IPS DF 4.7 (cell line): Measurements from ENCODE around the gene FOXP2.

Experiments
- DNase-seq: peaks from one replicate; pipeline ENCODE4 v3.0.0-alpha.2; 2013; ENCODE audit warnings: low spot score; ENCODE audit errors: extremely low read depth

FOXP2 gene

DNA sequence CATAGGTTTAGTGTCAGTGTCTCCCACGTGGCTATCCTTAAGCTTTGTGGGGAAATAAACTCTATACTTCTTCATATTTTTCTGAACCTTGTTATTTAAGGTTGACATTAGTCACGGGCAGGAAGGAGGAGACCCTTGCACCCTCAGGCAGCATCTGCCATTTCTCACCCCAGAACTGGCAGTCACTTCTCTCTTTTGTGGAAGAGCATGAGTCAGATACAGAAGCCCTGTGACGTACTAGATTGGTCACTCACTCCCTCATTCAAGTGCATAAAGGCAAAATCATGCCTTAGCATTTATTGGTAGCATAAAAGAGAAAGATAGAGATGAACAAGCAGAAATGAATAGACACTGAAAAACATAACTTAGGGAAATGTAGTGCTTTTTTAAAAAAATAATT lies 301.3 kb downstream of the FOXP2 start:
- no peak for DNase-seq

DNA sequence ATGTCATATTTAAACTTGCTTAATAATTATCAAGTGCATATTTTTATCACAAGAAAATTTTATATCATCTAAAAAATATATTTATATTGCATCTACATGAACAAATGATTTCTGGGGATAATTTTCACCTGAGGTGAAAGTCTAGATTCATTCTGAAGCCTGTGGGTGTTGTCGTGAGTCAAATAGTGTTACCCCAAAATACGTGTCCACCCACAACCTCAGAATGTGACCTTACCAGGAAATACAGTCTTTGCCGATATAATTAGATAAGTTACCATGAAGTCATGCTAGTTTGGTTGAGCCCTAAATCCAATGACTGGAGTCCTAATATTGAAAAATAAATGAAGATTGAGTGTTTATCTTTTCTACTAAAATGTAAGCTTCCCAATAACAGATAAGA lies 304.2 kb downstream of the FOXP2 start:
- DNase-seq, result no peak

DNA sequence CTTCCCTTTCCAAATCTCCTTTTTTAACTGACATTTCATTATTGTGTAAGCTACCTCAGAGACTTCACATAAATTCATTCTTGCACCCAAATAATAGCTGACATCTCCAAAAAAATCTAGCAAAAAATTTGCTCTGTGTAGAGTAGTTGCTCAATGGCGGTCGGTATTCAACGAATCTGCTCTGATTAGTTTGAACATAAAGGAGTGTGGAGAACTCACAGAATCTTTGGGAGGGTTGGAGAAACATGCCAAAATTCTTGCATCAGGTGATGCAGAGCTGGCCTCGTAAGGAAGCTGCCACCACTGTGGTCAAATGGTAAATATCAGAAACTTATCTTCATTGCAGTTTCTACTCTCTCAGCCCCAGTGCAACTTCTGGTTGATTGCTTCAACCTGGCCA lies 306.1 kb downstream of the FOXP2 start:
- no peak for DNase-seq

DNA sequence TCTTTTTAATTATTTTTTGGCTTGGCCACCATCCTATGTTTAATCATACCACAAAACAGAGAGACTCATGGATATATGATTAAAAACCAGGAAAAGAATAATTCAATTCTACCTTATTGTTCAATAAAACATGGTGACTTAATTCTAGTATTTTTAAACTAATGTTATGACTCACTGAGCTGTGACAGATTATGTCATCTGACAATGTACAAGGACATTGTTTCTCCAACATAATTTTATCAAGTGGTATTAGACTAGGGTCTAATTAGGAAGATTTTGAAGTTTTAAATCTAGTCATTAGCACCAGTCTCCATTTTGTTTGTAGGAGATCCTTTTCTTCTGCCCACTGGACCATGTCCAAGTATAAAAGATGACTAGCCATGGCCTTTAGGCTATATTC lies 307.9 kb downstream of the FOXP2 start:
- no peak for DNase-seq

DNA sequence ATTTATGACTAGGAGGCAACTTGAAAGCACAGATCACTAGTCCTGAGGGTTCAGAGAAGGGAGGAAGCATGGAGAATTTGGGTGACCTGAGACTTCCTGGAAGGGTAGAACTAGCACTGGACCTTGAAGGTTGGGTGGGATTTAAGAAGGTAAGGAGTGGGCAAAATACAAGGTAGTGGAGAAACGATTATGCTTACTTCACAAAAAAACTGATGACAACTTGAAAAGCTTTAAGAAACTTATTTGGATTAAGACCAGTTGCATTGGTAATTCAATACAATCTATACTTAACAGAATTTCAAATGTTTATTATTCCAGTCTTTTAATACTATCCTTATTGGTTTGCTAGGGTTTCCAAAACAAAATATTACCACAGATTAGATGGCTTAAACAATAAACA lies 308.7 kb downstream of the FOXP2 start:
- no peak for DNase-seq

DNA sequence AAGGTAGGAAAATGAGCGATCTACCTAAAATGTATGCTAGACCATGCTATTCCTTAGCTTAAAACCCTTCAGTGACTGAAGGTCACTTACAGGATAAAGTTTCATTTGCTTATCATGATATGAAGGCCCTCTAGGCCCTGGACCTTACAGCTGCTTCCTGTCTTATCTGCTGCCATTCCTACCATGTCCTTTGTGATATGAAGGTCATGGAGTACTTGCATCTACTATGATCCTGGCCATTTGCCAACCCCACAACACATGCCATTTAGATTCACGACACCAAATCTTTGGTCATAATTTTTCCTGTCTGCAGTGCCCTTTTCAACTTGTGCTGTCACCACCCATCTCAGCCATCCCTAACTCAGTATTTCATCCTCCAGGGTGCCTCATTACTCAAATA lies 325.5 kb downstream of the FOXP2 start:
- DNase-seq, result no peak

DNA sequence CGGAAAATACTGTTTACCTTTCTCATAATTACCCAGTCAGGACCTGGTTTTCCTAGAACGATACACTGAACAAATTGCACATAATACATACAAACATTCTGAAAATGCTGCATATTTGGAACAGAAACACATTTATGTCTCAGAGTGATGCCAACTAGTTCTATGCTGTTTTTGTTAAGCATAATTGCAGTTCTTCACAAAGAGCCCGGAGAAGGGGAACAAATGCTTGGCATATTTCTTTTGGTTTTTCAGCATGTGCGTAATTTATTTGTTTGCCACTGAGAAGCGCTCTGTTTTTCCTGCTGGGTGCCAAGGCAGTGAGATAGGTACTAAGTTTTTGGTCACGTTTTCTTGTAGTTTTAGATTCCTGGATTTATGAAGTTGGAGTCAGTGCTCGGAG lies 326.3 kb downstream of the FOXP2 start:
- no peak for DNase-seq

DNA sequence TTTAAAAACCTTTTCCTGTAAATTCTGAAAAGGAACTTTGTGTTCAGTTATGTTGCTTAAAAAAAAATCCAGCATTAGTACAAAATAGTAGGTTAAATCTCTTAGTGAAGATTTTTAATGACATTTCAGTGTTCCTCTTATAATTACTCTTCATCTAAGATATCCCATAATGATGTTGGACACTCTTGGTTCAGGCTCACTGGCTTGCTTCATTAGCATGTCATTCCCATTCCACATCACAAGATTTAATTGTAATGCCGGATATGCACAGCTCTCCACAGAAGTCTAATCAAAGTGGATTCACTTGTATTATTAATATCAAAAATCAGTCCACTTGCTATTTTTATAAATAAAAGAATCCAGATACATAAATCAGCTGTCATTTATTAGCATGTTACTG lies 327.3 kb downstream of the FOXP2 start:
- DNase-seq, result no peak
